NCI-H510A treated with DMSO at 0.1 percent for 48 hours (cell line): ENCODE data around the gene PRPF38B.
A peak's percentile ranks its signal among the peaks of the same experiment; 100 is the strongest.
"Not testable (repeated sequence)": the region's sequence is repeated elsewhere in the genome, so short reads cannot be mapped to it uniquely, and the experiment has no call there.

ENCODE experiments used
- DNase-seq: peaks from one replicate; lab custom pipeline; 2025; lab: John Stamatoyannopoulos, UW

Gene PRPF38B

GRCh38 chr1:108691942-108692723 is at the start of gene PRPF38B:
TSS of gene PRPF38B (plus strand) at chr1:108692310. CDS start at chr1:108692592, 282 bp downstream.
- DNase-seq = peak; percentile 83

- DNase-seq = peak; percentile 83
These were observed 48.4 kb upstream of the PRPF38B start for GRCh38 chr1:108643492-108644335.

DNA sequence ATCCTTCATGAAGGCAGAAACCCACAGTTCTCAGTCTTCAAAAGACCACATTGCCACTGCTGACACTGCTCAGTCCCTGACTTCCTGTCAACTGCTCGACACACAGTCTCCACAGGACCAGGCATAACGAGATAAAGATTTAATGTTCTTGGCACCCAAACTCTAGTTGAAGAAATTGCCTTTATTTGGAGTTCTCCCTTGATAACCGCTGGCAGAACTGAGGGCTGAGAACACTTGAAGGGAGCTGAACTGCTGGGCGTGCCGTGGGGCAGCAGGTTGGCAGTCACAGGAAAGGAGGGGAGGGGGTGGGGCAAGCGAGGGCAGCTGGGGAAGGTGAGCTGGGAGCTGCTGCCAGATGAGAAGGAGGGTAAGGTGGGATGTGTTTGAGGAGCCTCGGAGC is 47.1 kb upstream of the PRPF38B start:
- DNase-seq = peak; percentile 5

DNA sequence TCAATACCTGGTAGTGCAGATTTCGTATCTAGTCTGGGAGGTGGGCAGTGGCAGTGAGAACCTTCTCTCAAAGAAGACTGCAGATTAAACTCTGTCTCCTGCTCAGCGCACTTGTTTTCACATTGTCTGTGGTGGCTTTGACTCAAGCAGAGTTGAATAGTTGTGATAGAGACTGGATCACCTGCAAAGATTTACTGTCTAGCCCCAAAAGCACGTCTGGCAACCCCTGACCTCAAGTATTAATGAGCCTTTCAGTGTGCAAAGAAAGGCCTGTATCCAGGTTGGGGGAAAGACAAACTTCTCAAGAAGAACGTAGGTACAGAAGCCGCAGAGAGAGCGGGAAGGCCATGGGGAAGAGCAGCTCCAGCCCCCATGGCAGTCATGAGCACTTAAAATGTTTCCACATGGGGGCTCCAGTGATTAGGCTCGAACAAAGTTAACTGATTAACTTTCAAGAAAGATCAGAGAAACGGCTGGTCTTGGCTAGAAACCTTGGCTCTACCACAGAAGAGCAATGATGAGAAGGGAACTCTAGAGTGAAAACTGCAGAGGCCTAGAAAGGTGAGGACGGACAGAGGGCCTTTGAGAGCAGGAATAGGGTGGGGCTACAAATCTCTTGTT is 46.4 kb upstream of the PRPF38B start:
- no peak for DNase-seq

GRCh38 chr1:108646265-108646647 is 45.9 kb upstream of the PRPF38B start:
- no peak for DNase-seq

- peak; percentile 15 for DNase-seq
These were observed 45.4 kb upstream of the PRPF38B start for GRCh38 chr1:108646648-108647269.

- no peak for DNase-seq
These were observed 38.5 kb upstream of the PRPF38B start for GRCh38 chr1:108653431-108654105.

DNA sequence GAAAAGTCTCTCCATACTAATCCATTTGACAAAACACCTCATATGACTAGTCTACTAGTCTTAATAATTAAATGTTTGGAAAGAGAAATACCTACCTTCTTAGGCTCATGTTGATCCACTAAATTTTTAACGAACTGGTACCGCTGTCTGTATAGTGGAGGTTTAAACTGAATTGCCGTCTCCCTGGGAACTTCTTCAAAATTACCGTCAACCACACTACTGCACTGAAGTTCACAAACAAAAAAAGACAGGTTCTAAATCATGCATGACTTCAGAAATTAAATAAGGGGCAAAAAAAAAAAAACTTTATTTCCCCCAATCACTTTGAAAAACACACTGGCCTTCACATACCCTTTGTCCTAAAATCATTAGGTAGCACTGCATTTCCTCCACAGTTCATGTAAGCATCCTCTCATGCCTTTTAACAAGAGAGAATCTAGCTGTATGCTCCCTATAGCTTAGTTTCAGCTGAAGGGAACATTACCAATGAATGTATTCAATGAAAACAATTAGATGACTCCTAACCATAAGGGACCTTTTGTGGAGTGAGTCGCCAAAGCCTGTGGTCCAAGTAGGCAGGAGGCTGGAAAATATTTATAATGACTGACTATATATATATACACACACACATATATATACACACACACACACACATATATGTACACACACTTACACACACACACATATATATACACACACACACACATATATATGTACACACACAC is 34.6 kb upstream of the PRPF38B start:
- DNase-seq = no peak

- no peak for DNase-seq
These were observed 31.0 kb upstream of the PRPF38B start, which contains the start of gene HENMT1 for GRCh38 chr1:108661030-108661609. TSS of gene HENMT1 (minus strand) at chr1:108661093. CDS start at chr1:108659884, 1,209 bp downstream.

- DNase-seq = no peak
These were observed 29.0 kb upstream of the PRPF38B start for GRCh38 chr1:108663074-108663473.

DNA sequence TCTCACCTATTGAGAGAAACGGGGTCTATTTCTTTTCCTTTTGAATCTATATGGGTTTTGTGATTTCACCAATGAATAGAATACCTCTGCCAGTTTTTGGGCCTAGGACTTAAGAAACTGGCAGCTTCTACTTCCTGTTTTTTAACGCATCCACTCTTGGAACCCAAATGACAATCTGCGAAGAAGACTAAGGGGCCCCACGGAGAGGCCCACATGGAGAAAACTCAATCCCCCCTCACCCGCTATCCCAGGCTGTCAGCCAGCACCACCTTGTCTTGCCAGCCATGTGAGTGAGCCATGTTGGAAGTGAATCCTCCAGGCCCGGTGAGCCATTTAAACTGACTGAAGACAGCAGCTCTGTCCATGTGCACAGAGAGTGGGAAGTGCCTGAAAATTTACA is 27.6 kb upstream of the PRPF38B start:
- DNase-seq = no peak

GRCh38 chr1:108665067-108665466 is 27.0 kb upstream of the PRPF38B start:
- no peak for DNase-seq

- no peak for DNase-seq
These were observed 26.3 kb upstream of the PRPF38B start for GRCh38 chr1:108665771-108666170.

DNA sequence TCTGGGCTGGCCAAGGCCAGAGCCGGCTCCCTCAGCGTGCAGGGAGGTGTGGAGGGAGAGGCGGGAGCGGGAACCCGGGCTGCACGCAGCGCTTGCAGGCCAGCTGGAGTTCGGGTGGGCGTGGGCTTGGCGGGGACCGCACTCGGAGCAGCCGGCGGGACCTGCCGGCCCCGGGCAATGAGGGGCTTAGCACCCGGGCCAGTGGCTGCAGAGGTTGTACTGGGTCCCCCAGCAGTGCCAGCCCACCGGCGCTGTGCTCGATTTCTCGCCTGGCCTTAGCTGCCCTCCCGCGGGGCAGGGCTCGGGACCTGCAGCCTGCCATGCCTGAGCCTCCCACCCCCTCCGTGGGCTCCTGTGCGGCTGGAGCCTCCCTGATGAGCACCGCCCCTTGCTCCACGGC is 24.7 kb upstream of the PRPF38B start:
- not testable (repeated sequence) for DNase-seq

GRCh38 chr1:108668777-108669176 is 23.3 kb upstream of the PRPF38B start:
- DNase-seq = no peak

- no peak for DNase-seq
These were observed 22.4 kb upstream of the PRPF38B start for GRCh38 chr1:108669679-108670078.

DNA sequence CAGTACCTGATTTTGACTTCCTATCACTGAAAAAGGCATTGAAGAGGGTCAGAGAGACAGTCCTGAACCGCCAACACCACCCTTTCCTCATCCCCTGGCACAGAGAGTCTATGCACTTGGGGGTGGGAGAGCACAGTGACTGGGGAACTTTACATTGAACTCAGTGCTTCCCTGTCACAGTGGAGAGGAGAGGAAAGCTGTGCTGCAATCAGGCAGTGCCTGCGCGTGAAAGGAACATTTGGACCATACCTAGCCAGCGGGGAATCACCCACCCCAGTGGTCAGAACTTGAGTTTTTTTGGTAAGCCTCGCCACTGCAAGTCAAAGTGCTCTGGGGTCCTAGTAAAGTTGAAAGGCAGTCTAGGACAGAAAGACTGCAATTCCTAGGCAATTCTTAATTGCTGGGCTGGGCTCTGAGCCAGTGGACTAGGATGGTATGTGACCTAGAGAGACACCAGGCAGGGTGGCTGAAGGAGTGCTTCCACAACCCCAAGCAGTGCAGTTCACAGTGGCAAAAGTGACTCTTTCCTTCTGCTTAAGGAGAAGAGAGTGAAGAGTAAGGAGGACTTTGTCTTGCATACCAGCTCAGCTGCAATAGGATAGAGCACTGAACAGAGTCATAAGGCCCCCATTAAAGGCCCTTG is 21.9 kb upstream of the PRPF38B start:
- no peak for DNase-seq

DNA sequence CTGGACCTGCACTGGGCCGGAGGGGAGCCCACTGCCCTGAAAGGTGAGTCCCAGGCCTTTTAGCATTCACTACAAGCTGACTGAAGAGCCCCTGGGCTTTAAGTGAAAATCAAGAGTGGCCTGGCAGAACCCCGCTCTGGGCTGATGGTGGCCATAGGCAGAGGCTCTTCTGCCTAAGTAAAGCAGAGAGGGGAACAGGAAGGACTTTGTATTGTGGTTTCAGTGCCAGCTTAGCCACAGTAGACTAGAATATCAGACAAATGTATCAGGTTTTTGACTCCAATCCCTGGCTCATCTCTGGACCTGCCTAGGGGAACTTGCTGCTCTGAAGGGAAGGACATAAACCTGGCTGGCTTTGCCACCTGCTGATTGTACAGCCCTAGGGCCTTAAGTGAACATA is 21.0 kb upstream of the PRPF38B start:
- no peak for DNase-seq

- DNase-seq = no peak
These were observed 13.4 kb upstream of the PRPF38B start for GRCh38 chr1:108678706-108679105.
